Tibial nerve (tissue), 4 donors: ENCODE results near the gene SLC51B. TPM values are rescaled to one million over a fixed set of nuclear protein-coding genes. Genes with fewer than 3 reads are reported as not detected.

Experiments
- DNase-seq, 2 donors: peaks; one replicate each; pipeline ENCODE4 v3.0.0-alpha.2; 2019; ENCODE audit warnings: low spot score in 2 of 2
- H3K27ac ChIP-seq, 4 donors: fragments of 200-600 bp; sonication (generic) in 3 of 4; one replicate each; pipeline ENCODE4 v1.5.1; 2017 to 2019; ENCODE audit warnings: mild to moderate bottlenecking in 1 of 4
- H3K27me3 ChIP-seq, 2 donors: fragments of 200-600 bp; sonication (generic) in 1 of 2; one replicate each; pipeline versions ENCODE4 v1.5.1 to v1.6.0; 2017 to 2019
- H3K36me3 ChIP-seq, 3 donors: fragments of 200-600 bp; sonication (generic); one replicate each; pipeline ENCODE4 v1.5.1; 2018 to 2019
- H3K4me1 ChIP-seq, 4 donors: fragments of 200-600 bp; sonication (generic) in 3 of 4; one replicate each; pipeline ENCODE4 v1.5.1; 2017 to 2019
- H3K4me3 ChIP-seq, 4 donors: fragments of 200-600 bp; sonication (generic) in 3 of 4; one replicate each; pipeline ENCODE4 v1.5.1; 2017 to 2019; ENCODE audit warnings: mild to moderate bottlenecking in 1 of 4, moderate library complexity in 1 of 4
- H3K9me3 ChIP-seq, 4 donors: fragments of 200-600 bp; sonication (generic) in 3 of 4; one replicate each; pipeline ENCODE4 v1.5.1; 2017 to 2019
- CTCF ChIP-seq, 5 experiments: fragments of 200-600 bp in 3 of 5; fragments of 450-650 bp in 2 of 5; sonication (generic) in 3 of 5; IDR thresholded peaks; one replicate each; pipeline ENCODE4 v1.5.1; 2016 to 2019; ENCODE audit warnings: antibody characterized with exemption in 5 of 5, mild to moderate bottlenecking in 3 of 5, moderate library complexity in 2 of 5
- EP300 ChIP-seq, 2 donors: sonication (generic); formaldehyde crosslinking; IDR thresholded peaks; one replicate each; pipeline ENCODE4 v1.6.1; 2017; ENCODE audit warnings: antibody characterized with exemption in 2 of 2, mild to moderate bottlenecking in 1 of 2
- POLR2A ChIP-seq, 2 donors: fragments of 450-650 bp; IDR thresholded peaks; one replicate each; pipeline ENCODE4 v1.6.1; 2017; ENCODE audit warnings: antibody characterized with exemption in 2 of 2, mild to moderate bottlenecking in 2 of 2, moderate library complexity in 2 of 2
- WGBS, 2 donors: methylation state at CpG; one replicate each; pipeline ENCODE4 v1.1.5; 2018; 5-methylcytosine and 5-hydroxymethylcytosine counted together
- total RNA-seq, 4 donors: library from RNA; depleted of rRNA; stranded (reverse); fragments of >200 nt; gene quantifications; one replicate each; pipeline ENCODE4 v1.1.0, GENCODE V29; 2016

The SLC51B gene
- total RNA-seq, 4 donors from 2014 or later: 2.7 TPM; not detected in 3

GRCh38 chr15:65062726-65063125 is 17.5 kb downstream of the SLC51B start:
- H3K27me3 ChIP-seq: no peaks in the 10 kb centered on the region
- no peaks in the 10 kb centered on the region for H3K9me3 ChIP-seq
- H3K4me1 ChIP-seq: peaks cover 0 to 79% (median 54%) of the 10 kb centered on the region in 4 donors
- peak overlapping the region; percentile 5 to 95 (median 81) for H3K27ac ChIP-seq
- no peak for TF ChIP-seq EP300 (IDR thresholded peaks at IDR 0.05)
- no peak for TF ChIP-seq CTCF (IDR thresholded peaks at IDR 0.05)
- no peak for TF ChIP-seq POLR2A (IDR thresholded peaks at IDR 0.05)
- 51 to 73% methylated on average over 5 of the region's 5 CpGs for WGBS, 2 donors
- H3K4me3 ChIP-seq: no peak overlapping the region
- DNase-seq: no peak
- H3K36me3 ChIP-seq: peaks cover 0 to 7% (median 0%) of the 10 kb centered on the region in 3 donors

GRCh38 chr15:65066001-65066634 is 20.9 kb downstream of the SLC51B start:
- peak overlapping the region; percentile 64 to 95 (median 90) for H3K27ac ChIP-seq
- no peaks in the 10 kb centered on the region for H3K9me3 ChIP-seq
- TF ChIP-seq CTCF (IDR thresholded peaks at IDR 0.05) (no peak), POLR2A (IDR thresholded peaks at IDR 0.05) (no peak), EP300 (IDR thresholded peaks at IDR 0.05) (no peak)
- H3K4me3 ChIP-seq: peak overlapping the region; percentile 47 to 81 (median 52)
- H3K4me1 ChIP-seq: peaks cover 0 to 77% (median 41%) of the 10 kb centered on the region in 4 donors
- WGBS, 2 donors: 34 to 58% methylated on average over 3 of the region's 3 CpGs
- no peaks in the 10 kb centered on the region for H3K27me3 ChIP-seq
- H3K36me3 ChIP-seq: no peaks in the 10 kb centered on the region
- no peak for DNase-seq

GRCh38 chr15:65066635-65067316 is 21.6 kb downstream of the SLC51B start:
- Histone ChIP-seq H3K4me3 (peak overlapping the region; percentile 47 to 81 (median 52)), H3K27ac (peak overlapping the region; percentile 64 to 95 (median 90)), H3K4me1 (peaks cover 0 to 77% (median 38%) of the 10 kb centered on the region in 4 donors), H3K36me3 (no peaks in the 10 kb centered on the region), H3K27me3 (no peaks in the 10 kb centered on the region), H3K9me3 (no peaks in the 10 kb centered on the region)
- DNase-seq: no peak
- whole genome bisulfite sequencing, 2 donors: 20 to 28% methylated on average over 9 of the region's 9 CpGs
- TF ChIP-seq POLR2A (IDR thresholded peaks at IDR 0.05) (peak in 1 of 2 donors; percentile 9), EP300 (IDR thresholded peaks at IDR 0.05) (peak in 1 of 2 donors; percentile 22), CTCF (IDR thresholded peaks at IDR 0.05) (no peak)

GRCh38 chr15:65067317-65067644 is 22.1 kb downstream of the SLC51B start:
- H3K27me3 ChIP-seq: no peaks in the 10 kb centered on the region
- peaks cover 0 to 77% (median 42%) of the 10 kb centered on the region in 4 donors for H3K4me1 ChIP-seq
- no peak for DNase-seq
- no peaks in the 10 kb centered on the region for H3K36me3 ChIP-seq
- H3K4me3 ChIP-seq: peak overlapping the region; percentile 47 to 81 (median 52)
- no peaks in the 10 kb centered on the region for H3K9me3 ChIP-seq
- TF ChIP-seq POLR2A (IDR thresholded peaks at IDR 0.05) (no peak), EP300 (IDR thresholded peaks at IDR 0.05) (no peak), CTCF (IDR thresholded peaks at IDR 0.05) (no peak)
- WGBS, 2 donors: 9 to 10% methylated on average over 8 of the region's 8 CpGs
- H3K27ac ChIP-seq: peak overlapping the region; percentile 64 to 95 (median 90)
